ENCODE data around the gene ZMYND11. TPM values are rescaled to one million over a fixed set of nuclear protein-coding genes. Genes with fewer than 3 reads are reported as not detected.

Gene ZMYND11
- total RNA-seq, 1 donor from 2014 or later: 82.3 TPM

GRCh38 chr10:287814-288213 is 152.6 kb downstream of the ZMYND11 start:
- TF ChIP-seq CTCF (IDR thresholded peaks at IDR 0.05): no peak
- H3K27ac ChIP-seq: no peak overlapping the region
- H3K4me1 ChIP-seq: no peaks in the 10 kb centered on the region
- no peaks in the 10 kb centered on the region for H3K27me3 ChIP-seq
- ATAC-seq: no peak
- H3K4me3 ChIP-seq: no peak overlapping the region
- no peaks in the 10 kb centered on the region for H3K9me3 ChIP-seq
- DNase-seq: no peak
- H3K36me3 ChIP-seq: peaks cover 6% of the 10 kb centered on the region
- intact Hi-C loops (cut with DNase I): no loop called here

DNA sequence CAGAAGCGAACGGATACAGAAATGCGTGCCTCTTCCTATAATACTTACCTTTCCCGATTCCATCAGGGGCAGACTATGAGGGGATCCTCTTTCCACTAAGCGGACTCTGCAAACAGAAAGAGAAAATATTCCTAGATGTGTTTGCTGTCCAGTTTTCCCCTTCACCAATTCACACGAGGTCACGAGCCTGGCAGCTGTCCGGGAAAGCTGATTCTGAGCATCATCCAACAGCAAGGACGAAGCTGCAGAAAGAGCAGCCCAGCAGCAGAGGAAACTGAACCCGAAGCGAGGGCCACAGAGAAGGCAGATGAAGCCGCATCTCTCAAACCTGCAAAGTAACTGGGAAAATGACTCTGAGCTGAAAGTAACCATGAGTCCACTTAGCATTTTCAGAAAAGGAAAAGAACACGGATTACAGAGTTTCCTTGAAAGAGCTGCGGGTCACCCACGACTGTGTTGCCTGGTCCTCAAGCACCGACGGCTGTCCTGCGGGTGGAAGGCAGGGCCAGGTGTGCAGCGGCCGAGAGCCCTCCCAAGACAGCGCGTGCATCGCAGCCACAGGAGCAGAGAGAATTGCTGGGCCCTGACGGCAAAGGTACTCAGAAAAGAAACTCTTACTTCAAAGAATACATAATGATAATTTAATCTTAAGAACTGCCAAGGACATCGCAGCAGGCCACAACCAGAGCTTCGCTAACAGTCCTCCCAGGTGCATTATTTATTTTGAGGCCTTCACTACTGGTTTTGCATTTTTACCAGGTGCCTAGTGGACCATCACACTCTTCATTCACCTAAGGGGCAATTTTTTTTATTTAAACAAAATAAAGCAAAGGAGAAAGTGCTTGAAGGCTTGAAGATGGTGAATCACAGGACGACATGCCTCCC is 153.3 kb downstream of the ZMYND11 start:
- H3K36me3 ChIP-seq: no peaks in the 10 kb centered on the region
- no peaks in the 10 kb centered on the region for H3K4me1 ChIP-seq
- no peak for TF ChIP-seq CTCF (IDR thresholded peaks at IDR 0.05)
- no peak for DNase-seq
- no peak overlapping the region for H3K27ac ChIP-seq
- no peaks in the 10 kb centered on the region for H3K9me3 ChIP-seq
- no peak for ATAC-seq
- no peak overlapping the region for H3K4me3 ChIP-seq
- intact Hi-C loops (cut with DNase I): no loop called here
- no peaks in the 10 kb centered on the region for H3K27me3 ChIP-seq

DNA sequence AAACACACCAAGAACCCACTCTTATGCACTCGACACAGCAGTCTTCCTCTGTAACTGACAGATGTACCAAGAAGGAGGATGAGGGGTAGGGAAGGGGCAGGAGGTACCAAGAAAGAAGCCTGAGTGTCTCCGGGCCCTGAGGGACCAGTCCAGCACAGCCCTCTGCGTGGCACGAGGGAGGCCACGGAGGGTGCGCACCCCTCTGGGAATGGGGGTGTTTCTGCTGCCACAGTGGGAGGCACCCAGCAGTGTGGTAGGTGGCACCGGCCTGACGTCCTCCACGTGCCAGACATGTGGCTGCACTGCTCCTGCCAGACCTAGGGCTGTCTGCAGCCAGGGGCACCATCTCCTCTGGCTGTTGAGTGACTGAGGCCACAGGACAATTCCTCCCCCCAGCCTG is 154.3 kb downstream of the ZMYND11 start:
- Histone ChIP-seq H3K27me3 (no peaks in the 10 kb centered on the region), H3K4me1 (no peaks in the 10 kb centered on the region), H3K4me3 (no peak overlapping the region), H3K36me3 (no peaks in the 10 kb centered on the region), H3K9me3 (no peaks in the 10 kb centered on the region), H3K27ac (no peak overlapping the region)
- intact Hi-C loops (cut with DNase I): no loop called here
- TF ChIP-seq CTCF (IDR thresholded peaks at IDR 0.05): no peak
- peak; percentile 11 for ATAC-seq
- no peak for DNase-seq

DNA sequence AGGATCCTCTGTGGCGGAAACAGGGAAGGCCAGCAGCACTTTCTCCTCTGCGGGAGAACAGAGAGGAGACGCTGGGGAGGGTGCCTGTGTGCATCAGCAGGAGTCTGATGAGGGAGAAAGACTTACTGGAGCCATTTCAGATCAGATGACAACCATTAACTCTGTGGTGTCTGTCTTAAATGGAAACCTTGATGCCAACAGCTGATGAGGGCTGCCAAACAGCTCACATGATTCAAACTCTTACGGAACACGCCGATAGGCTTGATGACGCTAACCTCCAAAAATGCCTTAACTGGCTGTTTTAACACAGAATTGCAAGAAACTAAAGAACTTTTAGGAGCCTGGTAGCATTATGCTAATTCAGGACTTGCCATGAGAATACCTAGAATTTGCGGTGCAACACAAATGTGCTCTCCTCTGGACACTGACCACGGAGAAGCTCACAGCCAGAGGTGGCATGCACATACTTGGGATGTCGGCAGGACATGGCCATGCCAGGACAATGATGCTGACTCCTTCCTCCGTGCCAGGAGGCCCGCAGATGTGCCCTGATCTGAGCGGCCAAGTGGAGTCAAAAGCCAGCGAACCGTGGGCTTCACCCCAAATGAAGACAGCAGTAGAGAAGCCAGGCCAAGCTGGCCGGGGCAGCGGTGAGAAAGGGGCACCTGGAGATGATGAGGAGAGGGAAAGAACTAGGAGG is 154.9 kb downstream of the ZMYND11 start:
- no peak for ATAC-seq
- Histone ChIP-seq H3K27ac (no peak overlapping the region), H3K9me3 (no peaks in the 10 kb centered on the region)

GRCh38 chr10:293636-294035 is 158.4 kb downstream of the ZMYND11 start:
- H3K27me3 ChIP-seq: no peaks in the 10 kb centered on the region
- no peaks in the 10 kb centered on the region for H3K9me3 ChIP-seq
- TF ChIP-seq CTCF (IDR thresholded peaks at IDR 0.05): no peak
- intact Hi-C loops (cut with DNase I): no loop called here
- no peak overlapping the region for H3K4me3 ChIP-seq
- no peaks in the 10 kb centered on the region for H3K36me3 ChIP-seq
- no peak for DNase-seq
- no peak for ATAC-seq
- no peak overlapping the region for H3K27ac ChIP-seq
- H3K4me1 ChIP-seq: peaks cover 3% of the 10 kb centered on the region

More for the DNA sequence above, 154.9 kb downstream of the ZMYND11 start:
- Histone ChIP-seq H3K36me3 (no peaks in the 10 kb centered on the region), H3K4me1 (no peaks in the 10 kb centered on the region), H3K4me3 (no peak overlapping the region), H3K27me3 (no peaks in the 10 kb centered on the region)
- DNase-seq: no peak
- intact Hi-C loops (cut with DNase I): no loop called here
- TF ChIP-seq CTCF (IDR thresholded peaks at IDR 0.05): no peak
